Measurements from ENCODE around the gene MSI2. TPM values are rescaled to one million over a fixed set of nuclear protein-coding genes. Genes with fewer than 3 reads are reported as not detected.

Gene MSI2
- total RNA-seq, 2 experiments from 2014 or later, result 131 to 164 TPM

- no peak overlapping the region for H3K4me3 ChIP-seq (ENCODE audit: low read depth, low read length, poor library complexity, severe bottlenecking)
Measured at GRCh38 chr17:57433452-57433851, 177.1 kb downstream of the MSI2 start.

GRCh38 chr17:57434361-57434760 is 178.0 kb downstream of the MSI2 start:
- Histone ChIP-seq H3K4me3 (ENCODE audit: low read depth, low read length, poor library complexity, severe bottlenecking) (no peak overlapping the region), H3K9me2 (ENCODE audit: insufficient read depth, low read length) (no peaks in the 10 kb centered on the region), H3K36me3 (ENCODE audit: insufficient read depth, low read length) (no peaks in the 10 kb centered on the region), H3K9me3 (ENCODE audit: low read length) (no peaks in the 10 kb centered on the region), H3K4me2 (ENCODE audit: low read length) (no peak overlapping the region), H3K4me1 (ENCODE audit: insufficient read depth, low read length, poor library complexity, severe bottlenecking) (peaks cover 12% of the 10 kb centered on the region), H3K27ac (ENCODE audit: low read depth, low read length, poor library complexity, severe bottlenecking) (no peak overlapping the region), H2AFZ (ENCODE audit: low read length) (no peak overlapping the region), H3K79me2 (ENCODE audit: insufficient read depth, low read depth, low read length) (no peaks in the 10 kb centered on the region), H4K20me1 (ENCODE audit: insufficient read depth, low read length) (no peaks in the 10 kb centered on the region)
- intact Hi-C loops (cut with micrococcal nuclease; ENCODE audit: unreplicated experiment), result no loop called here
- ChIA-PET CTCF (ENCODE audit: unreplicated experiment) (no interaction called here), POLR2A (no interaction called here)
- BruUV-seq (replicated peaks), result no TSS peak
- TF ChIP-seq EZH2phosphoT487 (IDR thresholded peaks at IDR 0.05; ENCODE audit: borderline replicate concordance, low read depth, low read length), result no peak
- no peak for TF ChIP-seq CTCF (conservative IDR thresholded peaks at IDR 0.05; ENCODE audit: low read length)
- DNase-seq (ENCODE audit: low spot score), result no peak

More at GRCh38 chr17:57433452-57433851, 177.1 kb downstream of the MSI2 start:
- Histone ChIP-seq H3K9me2 (ENCODE audit: insufficient read depth, low read length) (no peaks in the 10 kb centered on the region), H2AFZ (ENCODE audit: low read length) (no peak overlapping the region), H3K4me1 (ENCODE audit: insufficient read depth, low read length, poor library complexity, severe bottlenecking) (peaks cover 12% of the 10 kb centered on the region), H4K20me1 (ENCODE audit: insufficient read depth, low read length) (no peaks in the 10 kb centered on the region), H3K36me3 (ENCODE audit: insufficient read depth, low read length) (no peaks in the 10 kb centered on the region), H3K4me2 (ENCODE audit: low read length) (no peak overlapping the region), H3K9me3 (ENCODE audit: low read length) (no peaks in the 10 kb centered on the region), H3K79me2 (ENCODE audit: insufficient read depth, low read depth, low read length) (no peaks in the 10 kb centered on the region), H3K27ac (ENCODE audit: low read depth, low read length, poor library complexity, severe bottlenecking) (no peak overlapping the region)
- ChIA-PET CTCF (ENCODE audit: unreplicated experiment) (no interaction called here), POLR2A (interaction anchor here (0.7 kb wide), 1 partner anchor 69 kb away, joined by 4 read pairs; no protein-coding TSS in a partner anchor)
- no peak for DNase-seq (ENCODE audit: low spot score)
- no TSS peak for BruUV-seq (replicated peaks)
- no peak for TF ChIP-seq EZH2phosphoT487 (IDR thresholded peaks at IDR 0.05; ENCODE audit: borderline replicate concordance, low read depth, low read length)
- no peak for TF ChIP-seq CTCF (conservative IDR thresholded peaks at IDR 0.05; ENCODE audit: low read length)
- intact Hi-C loops (cut with micrococcal nuclease; ENCODE audit: unreplicated experiment), result no loop called here

GRCh38 chr17:57436565-57436964 is 180.2 kb downstream of the MSI2 start:
- intact Hi-C loops (cut with micrococcal nuclease; ENCODE audit: unreplicated experiment), result no loop called here
- no peak for DNase-seq (ENCODE audit: low spot score)
- no peaks in the 10 kb centered on the region for H3K36me3 ChIP-seq (ENCODE audit: insufficient read depth, low read length)
- H3K27ac ChIP-seq (ENCODE audit: low read depth, low read length, poor library complexity, severe bottlenecking), result no peak overlapping the region
- no peaks in the 10 kb centered on the region for H3K9me3 ChIP-seq (ENCODE audit: low read length)
- POLR2A ChIA-PET, result no interaction called here
- H3K4me2 ChIP-seq (ENCODE audit: low read length), result no peak overlapping the region
- H3K9me2 ChIP-seq (ENCODE audit: insufficient read depth, low read length), result no peaks in the 10 kb centered on the region
- no peak overlapping the region for H3K4me3 ChIP-seq (ENCODE audit: low read depth, low read length, poor library complexity, severe bottlenecking)
- TF ChIP-seq EZH2phosphoT487 (IDR thresholded peaks at IDR 0.05; ENCODE audit: borderline replicate concordance, low read depth, low read length) (no peak), CTCF (conservative IDR thresholded peaks at IDR 0.05; ENCODE audit: low read length) (no peak)
- CTCF ChIA-PET (ENCODE audit: unreplicated experiment), result no interaction called here
- no peaks in the 10 kb centered on the region for H4K20me1 ChIP-seq (ENCODE audit: insufficient read depth, low read length)
- H3K79me2 ChIP-seq (ENCODE audit: insufficient read depth, low read depth, low read length), result no peaks in the 10 kb centered on the region
- BruUV-seq (replicated peaks), result no TSS peak
- H3K4me1 ChIP-seq (ENCODE audit: insufficient read depth, low read length, poor library complexity, severe bottlenecking), result peaks cover 23% of the 10 kb centered on the region
- H2AFZ ChIP-seq (ENCODE audit: low read length), result no peak overlapping the region
